ENCODE data around the gene LRRC41. TPM values are rescaled to one million over a fixed set of nuclear protein-coding genes. Genes with fewer than 3 reads are reported as not detected.
"Not testable (repeated sequence)": the region's sequence is repeated elsewhere in the genome, so short reads cannot be mapped to it uniquely, and the experiment has no call there.

Gene LRRC41
- total RNA-seq, 8 experiments from 2014 or later, result 65.4 to 98.2 (median 85.5) TPM

DNA sequence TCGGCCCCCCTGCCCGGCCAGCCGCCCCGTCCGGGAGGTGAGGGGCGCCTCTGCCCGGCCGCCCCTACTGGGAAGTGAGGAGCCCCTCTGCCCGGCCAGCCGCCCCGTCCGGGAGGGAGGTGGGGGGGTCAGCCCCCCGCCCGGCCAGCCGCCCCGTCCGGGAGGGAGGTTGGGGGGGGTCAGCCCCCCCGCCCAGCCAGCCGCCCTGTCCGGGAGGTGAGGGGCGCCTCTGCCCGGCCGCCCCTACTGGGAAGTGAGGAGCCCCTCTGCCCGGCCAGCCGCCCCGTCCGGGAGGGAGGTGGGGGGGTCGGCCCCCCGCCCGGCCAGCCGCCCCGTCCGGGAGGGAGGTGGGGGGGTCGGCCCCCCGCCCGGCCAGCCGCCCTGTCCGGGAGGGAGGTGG is 61.7 kb downstream of the LRRC41 start:
- H3K27ac ChIP-seq; in situ Hi-C loops (cut with MboI; ENCODE audit: low pct_unique_long_range_greater_than_20kb in 2 of 9, low sequenced_read_pairs in 9 of 9, unreplicated experiment in 9 of 9); H3K4me1 ChIP-seq (replicated peaks in 1 of 2); H3K4me3 ChIP-seq; ATAC-seq (replicated peaks in 6 of 8): not testable (repeated sequence)
- WGBS, 10 experiments, result no CpG with 5 or more reads among the region's 38 CpGs

DNA sequence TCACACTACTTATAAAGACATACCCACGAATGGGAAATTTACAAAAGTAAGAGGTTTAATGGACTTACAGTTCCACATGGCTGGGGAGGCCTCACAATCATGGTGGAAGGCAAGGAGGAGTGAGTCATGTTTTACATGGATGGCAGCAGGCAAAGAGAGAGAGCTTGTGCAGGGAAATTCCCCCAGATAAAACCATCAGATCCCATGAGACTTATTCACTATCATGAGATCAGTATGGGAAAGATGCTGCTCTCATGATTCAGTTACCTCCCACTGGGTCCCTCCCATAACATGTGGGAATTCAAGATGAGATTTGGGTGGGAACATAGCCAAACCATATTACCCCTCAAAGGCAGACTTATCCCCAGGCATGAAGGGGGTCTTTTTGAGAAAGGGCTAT is 64.6 kb downstream of the LRRC41 start:
- in situ Hi-C loops (cut with MboI; ENCODE audit: low pct_unique_long_range_greater_than_20kb in 2 of 9, low sequenced_read_pairs in 9 of 9, unreplicated experiment in 9 of 9); H3K27ac ChIP-seq; H3K4me1 ChIP-seq (replicated peaks in 1 of 2); H3K4me3 ChIP-seq: not testable (repeated sequence)
- WGBS, 10 experiments, result 11 to 71% (median 50%) methylated on average over 1 of the region's 1 CpG; no CpG with 5 or more reads in 3 of the 10 experiments
- ATAC-seq (replicated peaks in 6 of 8), result peak in 1 of 8 experiments; percentile 65

DNA sequence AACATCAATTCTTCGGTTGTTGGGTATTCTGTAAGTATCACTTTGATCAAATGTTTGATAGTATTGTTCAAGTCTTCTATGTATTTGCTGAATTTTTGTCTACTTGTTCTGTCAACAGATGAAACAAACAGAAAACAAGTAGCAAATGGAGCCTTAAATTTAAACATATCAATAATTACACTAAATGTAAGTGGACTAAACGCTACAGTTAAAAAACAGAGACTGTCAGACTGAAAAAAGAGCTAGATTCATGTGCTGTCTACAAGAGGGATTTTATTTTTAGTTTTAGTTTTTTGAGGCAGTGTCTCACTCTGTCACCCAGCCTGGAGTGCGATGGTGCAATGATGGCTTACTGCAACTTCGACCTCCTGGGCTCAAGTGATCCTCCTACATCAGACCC is 66.5 kb downstream of the LRRC41 start:
- no peak for ATAC-seq (replicated peaks in 6 of 8)
- WGBS, 10 experiments, result 23 to 100% (median 79%) methylated on average over 2 to 4 of the region's 4 CpGs
- Histone ChIP-seq H3K27ac (no peak overlapping the region), H3K4me3 (no peak overlapping the region), H3K4me1 (replicated peaks in 1 of 2) (no peaks in the 10 kb centered on the region)
- in situ Hi-C loops (cut with MboI; ENCODE audit: low pct_unique_long_range_greater_than_20kb in 2 of 9, low sequenced_read_pairs in 9 of 9, unreplicated experiment in 9 of 9), result no loop called here

DNA sequence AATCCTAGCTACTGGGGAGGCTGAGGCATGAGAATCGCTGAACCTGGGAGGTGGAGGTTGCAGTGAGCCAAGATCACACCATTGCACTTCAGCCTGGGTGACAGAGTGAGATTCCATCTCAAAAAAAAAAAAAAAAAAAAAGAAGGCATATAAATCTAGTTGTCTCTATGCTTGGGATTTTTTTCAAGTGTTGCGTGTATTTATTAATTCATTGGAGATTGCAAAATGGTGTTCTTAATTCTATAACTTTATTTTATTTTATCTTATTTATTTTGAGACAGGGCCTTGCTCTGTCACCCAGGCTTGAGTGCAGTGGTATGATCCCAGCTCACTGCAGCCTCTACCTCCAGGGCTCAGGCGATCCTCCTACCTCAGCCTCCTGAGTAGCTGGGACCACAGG is 72.2 kb downstream of the LRRC41 start:
- H3K4me3 ChIP-seq; ATAC-seq (replicated peaks in 6 of 8); H3K4me1 ChIP-seq (replicated peaks in 1 of 2); H3K27ac ChIP-seq; in situ Hi-C loops (cut with MboI; ENCODE audit: low pct_unique_long_range_greater_than_20kb in 2 of 9, low sequenced_read_pairs in 9 of 9, unreplicated experiment in 9 of 9): not testable (repeated sequence)
- 80 to 100% (median 97%) methylated on average over 1 to 3 of the region's 3 CpGs; no CpG with 5 or more reads in 1 of the 10 experiments for WGBS, 10 experiments

Other genes with a start within 250 kb of the LRRC41 start
- 100 to 1,000 TPM in 1 of 8 experiments, 10 to 100 TPM in 7; 11.6 to 137 (median 39.1) TPM for gene PIK3R3, start 171.0 kb downstream of the LRRC41 start, total RNA-seq
- gene TSPAN1, start 128.5 kb downstream of the LRRC41 start, total RNA-seq, result 1 to 10 TPM in 4 of 8 experiments, under 1 TPM in 3, not detected in 1; 0.35 to 3.1 (median 1.1) TPM
- not detected for gene P3R3URF, start 127.1 kb downstream of the LRRC41 start, total RNA-seq
- gene POMGNT1, start 105.2 kb downstream of the LRRC41 start, total RNA-seq, result 10 to 100 TPM; 40.9 to 80.1 (median 59.1) TPM
- 1 to 10 TPM; 1.4 to 2.9 (median 2.3) TPM for gene LURAP1, start 100.3 kb downstream of the LRRC41 start, total RNA-seq
- gene RAD54L, start 55.9 kb downstream of the LRRC41 start, total RNA-seq, result 10 to 100 TPM in 2 of 8 experiments, 1 to 10 TPM in 2, under 1 TPM in 4; 0.31 to 15.5 (median 1.0) TPM
- gene UQCRH, start 82 bp upstream of the LRRC41 start, total RNA-seq, result 1,000 to 10,000 TPM in 2 of 8 experiments, 100 to 1,000 TPM in 6; 462 to 1,061 (median 717) TPM
- gene NSUN4, start 37.2 kb upstream of the LRRC41 start, total RNA-seq, result 10 to 100 TPM; 14.5 to 22.4 (median 16.2) TPM
- 10 to 100 TPM in 1 of 8 experiments, 1 to 10 TPM in 7; 1.7 to 10.5 (median 8.3) TPM for gene FAAH, start 90.7 kb upstream of the LRRC41 start, total RNA-seq
- 1 to 10 TPM in 1 of 8 experiments, under 1 TPM in 4, not detected in 3; 0.13 to 1.4 (median 0.15) TPM for gene DMBX1, start 186.2 kb upstream of the LRRC41 start, total RNA-seq
- 1 to 10 TPM in 1 of 8 experiments, under 1 TPM in 6, not detected in 1; 0.13 to 1.4 (median 0.32) TPM for gene KNCN, start 248.0 kb upstream of the LRRC41 start, total RNA-seq